DND-41 (cell line): ENCODE results near the gene WNK4.

Source experiments
- ATAC-seq: fragments of 200-7000 bp; cut with Tn5 transposase; 3 replicates; pipeline ENCODE4 v1.9.1; 2021; ENCODE audit warnings: low read depth; ENCODE audit not compliant: insufficient read depth
- DNase-seq: peaks from one replicate; pipeline ENCODE4 v3.0.0-alpha.2; 2020
- H2AFZ ChIP-seq: 2 replicates; pipeline ENCODE4 v1.6.0; 2012; ENCODE audit warnings: low read depth, low read length
- H3K27ac ChIP-seq: 2 replicates; pipeline ENCODE4 v1.5.1; 2012; ENCODE audit warnings: low read length, inconsistent platforms
- H3K27me3 ChIP-seq: fragments of 200-600 bp; sonication (generic); 2 replicates; pipeline ENCODE4 v1.6.0; 2012; ENCODE audit warnings: low read length, mild to moderate bottlenecking, inconsistent platforms; ENCODE audit not compliant: insufficient read depth, poor library complexity
- H3K36me3 ChIP-seq: 2 replicates; pipeline ENCODE4 v1.5.1; 2012; ENCODE audit warnings: low read length, inconsistent platforms; ENCODE audit not compliant: insufficient read depth
- H3K4me1 ChIP-seq: 2 replicates; pipeline ENCODE4 v1.5.1; 2012; ENCODE audit warnings: mild to moderate bottlenecking, low read length; ENCODE audit not compliant: insufficient read depth
- H3K4me2 ChIP-seq: 2 replicates; pipeline ENCODE4 v1.6.0; 2012; ENCODE audit warnings: mild to moderate bottlenecking, moderate library complexity, low read length, inconsistent platforms; ENCODE audit not compliant: insufficient read depth
- H3K4me3 ChIP-seq, 2 experiments: fragments of 200-600 bp in 1 of 2; shearing (Covaris generic) in 1 of 2; 2 replicates each; pipeline ENCODE4 v1.5.1; 2012 to 2016; ENCODE audit warnings: inconsistent platforms in 2 of 2, low read length in 2 of 2, mild to moderate bottlenecking in 2 of 2, low read depth in 1 of 2, moderate library complexity in 1 of 2
- H3K79me2 ChIP-seq: 2 replicates; pipeline ENCODE4 v1.6.0; 2012; ENCODE audit warnings: low read length, inconsistent platforms; ENCODE audit not compliant: insufficient read depth
- H3K9ac ChIP-seq: 2 replicates; pipeline ENCODE4 v1.6.0; 2012; ENCODE audit warnings: low read depth, mild to moderate bottlenecking, inconsistent platforms, low read length, moderate library complexity
- H3K9me3 ChIP-seq: 2 replicates; pipeline ENCODE4 v1.5.1; 2012; ENCODE audit warnings: low read length, moderate library complexity, mild to moderate bottlenecking, inconsistent platforms; ENCODE audit not compliant: insufficient read depth, severe bottlenecking
- H4K20me1 ChIP-seq: 2 replicates; pipeline ENCODE4 v1.6.0; 2012; ENCODE audit warnings: low read length; ENCODE audit not compliant: insufficient read depth
- EZH2 ChIP-seq: IDR thresholded peaks from 3 replicates; pipeline ENCODE4 v1.6.1; 2012; ENCODE audit warnings: borderline replicate concordance, low read depth, mild to moderate bottlenecking, moderate library complexity, low read length, inconsistent platforms; ENCODE audit not compliant: severe bottlenecking
- TF ChIP-seq, protein P1 (sequence below): IDR thresholded peaks from 2 replicates; pipeline ENCODE4 v1.5.1; 2012; ENCODE audit warnings: borderline replicate concordance, low read length, moderate library complexity, mild to moderate bottlenecking; ENCODE audit not compliant: poor library complexity, severe bottlenecking; ENCODE audit errors: extremely low read depth

Gene WNK4

DNA sequence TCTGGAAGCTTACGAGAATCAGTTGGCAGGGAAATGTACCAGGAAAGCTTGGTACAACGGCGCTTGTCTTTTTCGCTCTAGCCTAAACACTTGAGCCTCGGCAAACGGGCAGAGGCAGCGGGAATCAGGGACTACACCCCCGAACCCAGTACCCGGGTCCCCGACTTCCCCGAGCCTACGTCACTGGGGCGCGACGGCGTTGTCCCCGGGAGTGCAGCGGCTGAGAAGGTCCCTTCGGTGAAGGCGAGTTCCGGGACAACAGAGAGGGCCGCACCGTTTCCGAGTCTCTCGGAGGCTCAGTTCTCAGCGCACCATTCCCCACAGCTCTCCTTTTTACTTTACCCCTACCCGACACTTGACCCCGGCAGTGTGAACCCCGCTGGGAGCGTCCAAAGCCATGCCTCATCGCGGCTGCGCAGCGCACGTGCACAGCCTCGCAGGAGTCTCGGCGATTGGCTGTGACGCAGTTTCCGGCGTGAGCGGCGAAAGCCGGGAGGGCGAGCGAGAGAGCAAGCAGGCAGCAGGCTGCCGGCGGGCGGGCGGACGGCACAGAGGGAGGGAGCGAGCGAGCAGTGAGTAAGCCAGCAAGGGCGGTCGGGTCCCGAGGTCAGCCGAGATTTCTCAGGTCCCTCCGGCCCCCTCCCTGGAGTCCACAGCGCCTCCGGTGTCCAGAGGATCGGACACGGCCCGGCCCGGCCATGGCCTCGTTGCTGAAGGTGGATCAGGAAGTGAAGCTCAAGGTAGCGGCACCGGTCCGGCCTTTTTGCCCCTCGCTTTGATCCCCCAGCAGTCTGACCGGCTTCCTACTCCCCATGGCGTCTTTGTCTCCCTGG, 52.7 kb downstream of the WNK4 start, which contains the start of gene PSME3:
Gene PSME3 (plus strand): TSS at position 464 of the 833 bp plus-strand sequence. CDS start 235 bp downstream, at position 699.
- peak within 1 kb of the TSS; percentile 97 for H2AFZ ChIP-seq
- H3K4me1 ChIP-seq: peaks cover 41% of the 10 kb centered on the region
- no peaks in the 10 kb centered on the region for H3K9me3 ChIP-seq
- peaks cover 39% of the 10 kb centered on the region for H3K36me3 ChIP-seq
- peaks cover 4% of the 10 kb centered on the region for H4K20me1 ChIP-seq
- peak within 1 kb of the TSS; percentile 88 for H3K27ac ChIP-seq
- no peaks in the 10 kb centered on the region for H3K27me3 ChIP-seq
- H3K4me3 ChIP-seq: peak within 1 kb of the TSS; percentile 62 to 90
- ATAC-seq: peak; percentile 91
- peak within 1 kb of the TSS; percentile 88 for H3K4me2 ChIP-seq
- peak; percentile 88 for DNase-seq
- peak within 1 kb of the TSS; percentile 78 for H3K9ac ChIP-seq
- peaks cover 46% of the 10 kb centered on the region for H3K79me2 ChIP-seq
- TF ChIP-seq, protein P1, sequence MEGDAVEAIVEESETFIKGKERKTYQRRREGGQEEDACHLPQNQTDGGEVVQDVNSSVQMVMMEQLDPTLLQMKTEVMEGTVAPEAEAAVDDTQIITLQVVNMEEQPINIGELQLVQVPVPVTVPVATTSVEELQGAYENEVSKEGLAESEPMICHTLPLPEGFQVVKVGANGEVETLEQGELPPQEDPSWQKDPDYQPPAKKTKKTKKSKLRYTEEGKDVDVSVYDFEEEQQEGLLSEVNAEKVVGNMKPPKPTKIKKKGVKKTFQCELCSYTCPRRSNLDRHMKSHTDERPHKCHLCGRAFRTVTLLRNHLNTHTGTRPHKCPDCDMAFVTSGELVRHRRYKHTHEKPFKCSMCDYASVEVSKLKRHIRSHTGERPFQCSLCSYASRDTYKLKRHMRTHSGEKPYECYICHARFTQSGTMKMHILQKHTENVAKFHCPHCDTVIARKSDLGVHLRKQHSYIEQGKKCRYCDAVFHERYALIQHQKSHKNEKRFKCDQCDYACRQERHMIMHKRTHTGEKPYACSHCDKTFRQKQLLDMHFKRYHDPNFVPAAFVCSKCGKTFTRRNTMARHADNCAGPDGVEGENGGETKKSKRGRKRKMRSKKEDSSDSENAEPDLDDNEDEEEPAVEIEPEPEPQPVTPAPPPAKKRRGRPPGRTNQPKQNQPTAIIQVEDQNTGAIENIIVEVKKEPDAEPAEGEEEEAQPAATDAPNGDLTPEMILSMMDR: no peak
- no peak for TF ChIP-seq EZH2

DNA sequence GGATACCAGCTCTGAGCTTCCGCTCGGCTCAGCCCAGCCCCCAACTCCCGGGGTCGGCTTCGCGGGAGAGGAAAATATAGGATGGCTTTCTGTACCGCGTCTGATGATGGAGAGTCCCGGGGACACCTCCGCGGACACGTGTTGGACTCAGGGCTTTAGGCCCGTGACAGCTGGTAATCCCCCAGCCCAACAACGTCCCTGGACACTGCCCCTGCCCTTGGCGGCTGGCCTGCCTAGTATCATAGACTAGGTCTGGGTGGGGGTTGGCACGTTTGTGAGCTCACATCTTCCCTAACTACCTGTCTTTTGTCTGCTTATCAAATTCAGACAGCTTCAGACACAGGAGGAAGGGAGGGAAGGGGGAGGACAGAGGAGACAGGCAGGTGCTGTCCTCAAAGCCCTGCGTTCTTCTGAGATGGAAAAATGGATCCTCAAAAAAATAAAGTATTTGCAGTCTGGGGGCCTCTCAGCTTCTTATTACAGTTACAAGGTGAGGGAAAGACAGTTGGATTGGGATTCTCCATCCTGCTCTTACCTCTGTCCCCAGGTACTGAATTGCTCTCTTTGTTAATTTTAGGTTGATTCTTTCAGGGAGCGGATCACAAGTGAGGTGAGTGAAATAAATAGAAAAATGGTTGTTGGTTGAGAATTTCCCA, 53.5 kb downstream of the WNK4 start:
- ATAC-seq (no peak; the same call in 1 of the 3 replicates), DNase-seq (peak; percentile 52)
- Histone ChIP-seq H3K9ac (peak overlapping the region; percentile 78), H3K27ac (peak overlapping the region; percentile 88), H3K4me2 (peak overlapping the region; percentile 88), H3K9me3 (no peaks in the 10 kb centered on the region), H3K36me3 (peaks cover 47% of the 10 kb centered on the region), H3K4me3 (peak overlapping the region; percentile 62 to 90), H3K27me3 (no peaks in the 10 kb centered on the region), H3K4me1 (peaks cover 41% of the 10 kb centered on the region), H4K20me1 (peaks cover 8% of the 10 kb centered on the region), H2AFZ (peak overlapping the region; percentile 97), H3K79me2 (peaks cover 46% of the 10 kb centered on the region)
- TF ChIP-seq, protein P1: no peak
- TF ChIP-seq EZH2: no peak

DNA sequence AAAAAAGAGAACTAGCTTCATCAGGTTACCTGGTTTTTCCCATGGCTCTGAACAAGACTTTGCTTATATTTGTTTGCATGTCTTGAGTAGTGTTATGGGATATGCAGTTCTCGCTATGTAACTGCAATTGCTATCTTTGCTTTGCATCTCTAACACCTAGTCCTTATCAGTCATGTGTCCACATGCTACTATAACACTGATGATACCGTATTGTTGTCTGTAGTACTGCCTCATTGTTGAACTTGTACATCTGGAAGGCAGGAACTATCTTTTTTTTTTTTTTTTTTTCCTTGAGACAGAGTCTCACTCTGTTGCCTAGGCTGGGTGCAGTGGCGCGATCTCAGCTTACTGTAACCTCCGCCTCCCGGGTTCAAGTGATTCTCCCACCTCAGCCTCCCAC, 55.3 kb downstream of the WNK4 start:
- peaks cover 54% of the 10 kb centered on the region for H3K36me3 ChIP-seq
- ATAC-seq: no peak
- H3K4me3 ChIP-seq: no peak overlapping the region
- H3K4me2 ChIP-seq: peak overlapping the region; percentile 88; the same call in 1 of the 2 replicates
- H3K79me2 ChIP-seq: peaks cover 46% of the 10 kb centered on the region
- DNase-seq: no peak
- H3K27ac ChIP-seq: no peak overlapping the region
- TF ChIP-seq, protein P1: no peak
- no peak for TF ChIP-seq EZH2
- H3K9ac ChIP-seq: no peak overlapping the region
- no peak overlapping the region for H2AFZ ChIP-seq
- H3K9me3 ChIP-seq: no peaks in the 10 kb centered on the region
- no peaks in the 10 kb centered on the region for H3K27me3 ChIP-seq
- peaks cover 8% of the 10 kb centered on the region for H4K20me1 ChIP-seq
- H3K4me1 ChIP-seq: peaks cover 41% of the 10 kb centered on the region
